ENCODE results near the gene PEAR1.

Gene PEAR1

DNA sequence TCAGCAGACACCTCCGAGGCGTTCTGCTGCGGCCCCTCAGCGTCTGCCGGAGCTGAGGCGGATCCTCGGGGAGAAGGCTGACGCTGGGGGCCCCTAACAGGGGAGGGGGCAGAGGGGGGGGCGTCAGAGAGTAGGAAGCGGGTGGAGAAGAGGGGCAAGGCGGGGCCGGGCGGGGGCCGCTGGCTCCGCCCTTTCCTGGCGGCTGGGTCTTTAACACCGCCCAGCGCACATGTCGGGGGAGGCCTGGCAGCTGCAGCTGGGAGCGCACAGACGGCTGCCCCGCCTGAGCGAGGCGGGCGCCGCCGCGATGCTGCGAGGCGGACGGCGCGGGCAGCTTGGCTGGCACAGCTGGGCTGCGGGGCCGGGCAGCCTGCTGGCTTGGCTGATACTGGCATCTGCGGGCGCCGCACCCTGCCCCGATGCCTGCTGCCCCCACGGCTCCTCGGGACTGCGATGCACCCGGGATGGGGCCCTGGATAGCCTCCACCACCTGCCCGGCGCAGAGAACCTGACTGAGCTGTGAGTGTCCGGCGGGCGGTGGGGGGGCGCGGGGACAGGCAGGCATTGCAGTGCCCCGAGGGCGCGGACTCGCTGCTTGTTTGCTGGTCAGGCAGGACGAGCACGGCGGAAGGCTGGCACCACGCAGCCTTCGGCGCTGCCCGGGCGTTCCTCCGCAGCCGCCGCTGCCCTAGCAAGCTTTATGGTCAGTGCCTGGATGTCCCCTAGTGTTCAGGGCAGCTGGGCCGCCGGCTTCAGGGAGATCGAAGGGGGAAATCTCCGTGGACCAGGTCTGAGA, 32.7 kb upstream of the PEAR1 start, which contains the start of gene NTRK1:
Gene NTRK1 (plus strand): TSS at position 238 of the 796 bp plus-strand sequence. CDS start 70 bp downstream, at position 308.
- DNase-seq = no peak

- DNase-seq = no peak
Measured at GRCh38 chr1:156862584-156862983, 30.9 kb upstream of the PEAR1 start.

DNA sequence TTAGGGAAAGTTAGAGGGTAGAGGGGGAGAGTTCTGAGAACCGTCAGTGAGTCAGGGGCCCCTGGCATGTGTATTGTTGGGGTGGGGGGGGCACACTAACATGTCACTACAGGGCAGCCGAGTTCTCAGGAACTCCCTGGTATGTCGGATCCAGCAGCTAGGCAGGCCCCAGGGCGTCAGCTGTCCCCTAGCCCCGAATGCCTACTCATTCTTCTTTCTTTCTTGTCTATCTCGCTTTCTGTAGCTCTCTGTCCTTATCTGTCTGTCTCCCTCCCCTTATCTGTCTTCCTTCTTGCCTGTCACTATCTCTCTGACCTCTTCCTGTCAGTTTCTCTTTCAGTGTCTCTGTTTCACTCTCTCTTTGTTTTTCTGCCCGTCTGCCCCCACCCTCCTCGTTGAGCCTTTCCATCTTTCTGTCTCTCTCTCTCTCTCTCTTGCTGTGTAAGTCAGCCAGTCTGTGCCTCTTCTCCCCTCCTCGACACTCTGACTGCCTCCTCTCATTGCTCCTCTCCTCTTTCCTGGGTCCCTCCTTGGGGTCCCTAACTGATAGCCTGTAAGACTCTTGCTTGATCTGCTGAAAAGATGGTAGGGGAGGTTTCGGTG, 30.4 kb upstream of the PEAR1 start:
- no peak for DNase-seq

- DNase-seq = no peak
Measured at GRCh38 chr1:156863631-156864030, 29.9 kb upstream of the PEAR1 start.

- no peak for DNase-seq
Measured at GRCh38 chr1:156864796-156865195, 28.7 kb upstream of the PEAR1 start.

DNA sequence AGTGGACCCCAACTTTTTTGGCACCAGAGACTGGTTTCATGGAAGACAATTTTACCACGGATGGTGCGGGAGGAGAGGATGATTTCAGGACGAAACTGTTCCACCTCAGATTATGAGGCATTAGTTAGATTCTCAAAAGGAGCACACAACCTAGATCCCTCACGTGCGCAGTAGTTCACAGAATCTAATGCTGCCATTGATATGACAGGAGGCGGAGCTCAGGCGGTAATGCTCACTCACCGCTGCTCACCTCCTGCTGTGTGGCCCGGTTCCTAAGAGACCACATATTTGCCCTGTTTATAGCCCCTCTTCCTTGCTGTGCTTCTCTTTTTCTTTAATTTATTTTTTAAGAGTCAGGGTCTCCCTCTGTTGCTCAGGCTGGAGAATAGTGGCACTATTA, 28.3 kb upstream of the PEAR1 start:
- no peak for DNase-seq

DNA sequence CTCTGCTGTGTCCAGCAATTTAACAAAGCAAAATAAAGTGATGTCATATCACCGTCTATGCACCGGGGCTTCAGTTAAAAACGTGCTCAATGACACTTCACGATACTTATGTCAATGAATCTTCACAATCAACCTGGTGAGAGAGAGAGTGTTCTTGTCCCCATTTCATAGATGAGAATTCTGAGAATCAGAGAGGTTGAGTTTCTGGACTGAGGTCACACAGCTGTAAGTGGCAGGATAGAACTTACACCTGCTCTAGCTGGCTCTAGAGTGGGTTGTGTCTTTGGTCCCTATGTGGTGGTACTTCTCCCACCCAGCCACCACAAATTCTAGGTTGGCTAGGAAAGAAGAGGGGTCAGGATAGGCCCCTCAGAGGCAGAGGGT, 27.7 kb upstream of the PEAR1 start:
- no peak for DNase-seq

- DNase-seq = no peak
Measured at GRCh38 chr1:156866249-156866909, 27.1 kb upstream of the PEAR1 start.

DNA sequence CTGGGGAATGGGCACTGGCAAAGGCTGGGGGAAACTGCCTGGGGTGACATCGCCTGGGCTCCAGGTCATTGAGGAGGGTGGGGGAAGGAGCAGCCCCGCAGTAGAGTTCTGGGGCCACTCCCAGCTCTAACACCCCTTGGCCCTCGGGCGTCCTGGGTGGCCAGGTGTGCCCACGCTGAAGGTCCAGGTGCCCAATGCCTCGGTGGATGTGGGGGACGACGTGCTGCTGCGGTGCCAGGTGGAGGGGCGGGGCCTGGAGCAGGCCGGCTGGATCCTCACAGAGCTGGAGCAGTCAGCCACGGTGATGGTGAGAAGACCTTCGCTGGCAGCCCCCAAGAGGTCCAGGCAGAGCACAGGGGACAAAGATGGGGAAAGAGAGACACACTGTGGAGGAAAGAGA, 25.2 kb upstream of the PEAR1 start:
- no peak for DNase-seq

- DNase-seq = no peak
Measured at GRCh38 chr1:156869455-156869854, 24.1 kb upstream of the PEAR1 start.

GRCh38 chr1:156873659-156874058, 19.9 kb upstream of the PEAR1 start:
- DNase-seq = no peak

GRCh38 chr1:156874142-156874541, 19.4 kb upstream of the PEAR1 start:
- no peak for DNase-seq

GRCh38 chr1:156874572-156875340, 18.8 kb upstream of the PEAR1 start:
- DNase-seq = no peak

DNA sequence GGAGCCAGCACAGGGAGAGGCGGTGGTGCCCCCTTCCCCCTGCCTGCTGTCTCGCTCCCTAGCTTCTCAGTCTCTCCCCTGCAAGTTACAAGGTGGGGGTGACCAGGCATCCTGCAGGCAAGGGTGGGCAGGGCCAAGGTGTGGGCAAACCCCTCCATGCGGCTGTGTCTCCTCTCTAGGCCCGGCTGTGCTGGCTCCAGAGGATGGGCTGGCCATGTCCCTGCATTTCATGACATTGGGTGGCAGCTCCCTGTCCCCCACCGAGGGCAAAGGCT, 18.2 kb upstream of the PEAR1 start:
- DNase-seq = no peak

GRCh38 chr1:156876281-156876680, 17.2 kb upstream of the PEAR1 start:
- DNase-seq = no peak

GRCh38 chr1:156877433-156878170, 15.9 kb upstream of the PEAR1 start:
- DNase-seq = no peak

DNA sequence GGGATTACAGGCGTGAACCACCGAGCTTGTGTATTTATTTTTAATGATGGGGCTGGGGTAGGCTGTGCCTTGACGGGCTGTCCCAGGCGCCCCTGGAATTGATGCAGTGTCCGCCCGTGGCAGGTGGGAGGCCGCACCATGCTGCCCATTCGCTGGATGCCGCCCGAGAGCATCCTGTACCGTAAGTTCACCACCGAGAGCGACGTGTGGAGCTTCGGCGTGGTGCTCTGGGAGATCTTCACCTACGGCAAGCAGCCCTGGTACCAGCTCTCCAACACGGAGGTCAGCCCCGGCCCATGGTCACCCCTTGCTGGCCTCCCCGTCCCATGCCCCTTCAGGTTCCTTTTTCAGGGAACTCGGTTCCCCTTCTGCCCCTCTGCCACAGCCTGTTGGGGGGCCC, 13.6 kb upstream of the PEAR1 start:
- DNase-seq = no peak

- no peak for DNase-seq
Measured at GRCh38 chr1:156880473-156880872, 13.0 kb upstream of the PEAR1 start.

DNA sequence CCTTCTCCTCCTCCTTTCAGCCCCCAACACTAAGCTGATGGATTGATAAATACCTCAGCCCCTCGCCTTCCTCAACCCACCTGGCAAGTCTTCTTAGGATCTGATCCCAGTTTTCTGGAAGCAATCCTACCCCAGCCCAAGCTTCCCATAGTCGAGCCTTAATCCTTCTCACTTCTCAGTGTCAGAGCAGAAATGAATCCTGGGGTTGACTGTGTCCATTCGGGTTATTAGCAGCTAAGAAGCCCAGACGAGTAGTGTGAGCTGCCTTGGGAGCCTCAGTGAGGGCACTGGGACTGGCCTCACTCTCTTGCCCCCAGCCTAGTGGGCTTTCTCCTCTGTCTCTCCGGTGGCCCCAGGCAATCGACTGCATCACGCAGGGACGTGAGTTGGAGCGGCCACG, 12.4 kb upstream of the PEAR1 start:
- DNase-seq = no peak

GRCh38 chr1:156881663-156882062, 11.9 kb upstream of the PEAR1 start:
- no peak for DNase-seq

DNA sequence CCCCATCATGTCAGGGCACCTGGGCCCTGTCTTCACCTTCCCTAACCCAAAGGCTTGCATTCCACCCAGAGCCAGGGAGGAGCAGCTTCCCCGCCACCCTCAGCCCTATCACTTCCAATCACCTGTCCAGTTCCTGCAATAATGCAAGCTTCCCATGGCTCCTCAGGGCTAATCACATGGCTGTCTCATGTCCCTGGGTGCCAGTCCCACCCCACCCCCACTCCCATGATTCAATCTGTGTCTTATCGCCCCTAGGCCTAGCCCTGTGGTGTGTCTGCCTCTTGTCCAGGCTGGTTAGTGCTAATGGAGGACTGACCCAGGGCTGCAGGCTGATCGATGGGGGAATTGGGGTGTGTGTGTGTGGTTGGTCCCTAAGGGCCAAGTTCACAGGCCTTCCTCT, 11.0 kb upstream of the PEAR1 start:
- DNase-seq = no peak

GRCh38 chr1:156883919-156884318, 9.6 kb upstream of the PEAR1 start:
- no peak for DNase-seq

Measured in cerebellar nuclear complex (tissue), 1 donor.